ENCODE data around the gene MRPS27. TPM values are rescaled to one million over a fixed set of nuclear protein-coding genes. Genes with fewer than 3 reads are reported as not detected.

Gene MRPS27
- total RNA-seq, 6 experiments from 2014 or later = 28.6 to 40.3 (median 36.0) TPM

GRCh38 chr5:72256536-72256935 lies 63.5 kb downstream of the MRPS27 start:
- H3K36me3 ChIP-seq = no peaks in the 10 kb centered on the region
- no peak for ATAC-seq
- TF ChIP-seq CTCF (IDR thresholded peaks at IDR 0.05) = no peak
- TF ChIP-seq POLR2A (IDR thresholded peaks at IDR 0.05) = no peak
- H3K4me3 ChIP-seq = no peak overlapping the region
- intact Hi-C loops (cut with DNase I) = no loop called here
- H3K27ac ChIP-seq = no peak overlapping the region
- no peak for DNase-seq
- WGBS (ENCODE audit: insufficient coverage, low coverage, low lambda C conversion rate, missing lambda C conversion rate) = 96% methylated on average over 2 of the region's 2 CpGs
- no peaks in the 10 kb centered on the region for H3K27me3 ChIP-seq
- peaks cover 0 to 11% (median 0%) of the 10 kb centered on the region in 4 donors for H3K4me1 ChIP-seq
- H3K9me3 ChIP-seq = no peaks in the 10 kb centered on the region

- intact Hi-C loops (cut with DNase I) = no loop called here
- Histone ChIP-seq H3K36me3 (no peaks in the 10 kb centered on the region), H3K4me3 (no peak overlapping the region), H3K27ac (no peak overlapping the region), H3K4me1 (peaks cover 0 to 11% (median 0%) of the 10 kb centered on the region in 4 donors), H3K27me3 (no peaks in the 10 kb centered on the region), H3K9me3 (no peaks in the 10 kb centered on the region)
- DNase-seq (no peak), ATAC-seq (no peak)
- TF ChIP-seq CTCF (IDR thresholded peaks at IDR 0.05) = no peak
- TF ChIP-seq POLR2A (IDR thresholded peaks at IDR 0.05) = no peak
- 40% methylated on average over 1 of the region's 2 CpGs for WGBS (ENCODE audit: insufficient coverage, low coverage, low lambda C conversion rate, missing lambda C conversion rate)
Observed at GRCh38 chr5:72255670-72256069, 64.4 kb downstream of the MRPS27 start.

GRCh38 chr5:72255237-72255636 lies 64.8 kb downstream of the MRPS27 start:
- no peaks in the 10 kb centered on the region for H3K36me3 ChIP-seq

GRCh38 chr5:72252574-72253155 lies 67.4 kb downstream of the MRPS27 start:
- DNase-seq (no peak), ATAC-seq (peak; percentile 65 to 96 (median 80))
- H3K9me3 ChIP-seq = no peaks in the 10 kb centered on the region
- no peak for TF ChIP-seq CTCF (IDR thresholded peaks at IDR 0.05)
- peaks cover 0 to 11% (median 2%) of the 10 kb centered on the region in 4 donors for H3K4me1 ChIP-seq
- H3K36me3 ChIP-seq = no peaks in the 10 kb centered on the region
- no peaks in the 10 kb centered on the region for H3K27me3 ChIP-seq
- no peak overlapping the region for H3K27ac ChIP-seq
- WGBS (ENCODE audit: insufficient coverage, low coverage, low lambda C conversion rate, missing lambda C conversion rate) = 81% methylated on average over 5 of the region's 5 CpGs
- intact Hi-C loops (cut with DNase I) = no loop called here
- H3K4me3 ChIP-seq = no peak overlapping the region

More at GRCh38 chr5:72255237-72255636, 64.8 kb downstream of the MRPS27 start:
- TF ChIP-seq CTCF (IDR thresholded peaks at IDR 0.05) (no peak), POLR2A (IDR thresholded peaks at IDR 0.05) (no peak)
- ATAC-seq = no peak
- WGBS (ENCODE audit: insufficient coverage, low coverage, low lambda C conversion rate, missing lambda C conversion rate) = 100% methylated on average over 3 of the region's 3 CpGs
- Histone ChIP-seq H3K27me3 (no peaks in the 10 kb centered on the region), H3K4me1 (peaks cover 0 to 11% (median 0%) of the 10 kb centered on the region in 4 donors), H3K4me3 (no peak overlapping the region), H3K9me3 (no peaks in the 10 kb centered on the region), H3K27ac (no peak overlapping the region)
- DNase-seq = no peak
- intact Hi-C loops (cut with DNase I) = no loop called here

DNA sequence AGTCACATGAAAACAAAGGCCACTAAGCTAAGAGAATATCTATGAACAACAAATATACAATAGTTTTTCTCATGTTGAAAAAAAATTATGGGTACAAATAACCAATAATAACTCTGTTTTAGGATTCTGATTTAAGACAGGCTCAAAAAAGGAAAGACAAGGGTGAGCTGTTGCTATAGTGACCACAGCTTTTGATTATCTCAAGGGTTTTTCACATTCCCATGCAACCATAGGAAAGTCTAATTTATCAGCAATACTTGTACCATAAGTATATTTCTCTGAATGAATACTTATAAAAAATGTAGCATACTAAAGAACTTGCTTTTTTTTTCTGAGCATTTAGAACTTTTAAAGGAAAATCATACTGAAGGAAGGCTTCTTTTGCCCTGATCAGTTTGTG lies 68.0 kb downstream of the MRPS27 start:
- intact Hi-C loops (cut with DNase I) = no loop called here
- no peaks in the 10 kb centered on the region for H3K36me3 ChIP-seq
- ATAC-seq (no peak), DNase-seq (no peak)
- peaks cover 0 to 14% (median 2%) of the 10 kb centered on the region in 4 donors for H3K4me1 ChIP-seq
- TF ChIP-seq CTCF (IDR thresholded peaks at IDR 0.05) (no peak), POLR2A (IDR thresholded peaks at IDR 0.05) (no peak)
- H3K9me3 ChIP-seq = no peaks in the 10 kb centered on the region
- no peaks in the 10 kb centered on the region for H3K27me3 ChIP-seq
- H3K27ac ChIP-seq = no peak overlapping the region
- no peak overlapping the region for H3K4me3 ChIP-seq
